GM21390 (cell line): ENCODE results near the gene PGM5.
"Not testable (repeated sequence)": the region's sequence is repeated elsewhere in the genome, so short reads cannot be mapped to it uniquely, and the experiment has no call there.

Experiments used
- ATAC-seq: cut with Tn5 transposase; IDR thresholded peaks from one replicate; pipeline ENCODE4 v1.9.1; 2021; ENCODE audit not compliant: unreplicated experiment

The PGM5 gene

GRCh38 chr9:68375789-68376188 lies 19.4 kb downstream of the PGM5 start:
- ATAC-seq, result not testable (repeated sequence)

GRCh38 chr9:68377723-68378122 lies 21.3 kb downstream of the PGM5 start:
- ATAC-seq, result peak; percentile 89

GRCh38 chr9:68383894-68384293 lies 27.5 kb downstream of the PGM5 start:
- not testable (repeated sequence) for ATAC-seq

DNA sequence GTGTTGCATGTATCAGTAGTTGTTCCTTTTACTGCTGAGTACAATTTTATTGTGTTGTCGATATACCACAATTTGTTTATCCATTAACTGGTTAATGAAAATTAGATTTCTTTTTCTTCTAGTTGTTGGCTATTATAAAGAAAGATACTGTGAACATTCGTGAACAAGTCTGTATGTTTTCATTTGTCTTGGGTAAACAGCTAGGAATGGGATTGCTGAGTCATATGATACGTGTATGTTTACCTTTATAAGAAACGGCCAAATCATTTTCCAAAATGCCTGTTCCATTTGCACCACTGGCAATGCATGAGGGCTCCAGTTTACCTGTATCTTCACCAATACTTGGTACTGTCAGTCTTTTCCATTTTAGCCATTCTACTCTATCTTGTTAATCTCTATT lies 33.1 kb downstream of the PGM5 start:
- not testable (repeated sequence) for ATAC-seq

- ATAC-seq, result not testable (repeated sequence)
Observed at GRCh38 chr9:68390737-68391136, 34.3 kb downstream of the PGM5 start.

GRCh38 chr9:68396411-68397094 lies 40.1 kb downstream of the PGM5 start:
- ATAC-seq, result not testable (repeated sequence)

- ATAC-seq, result not testable (repeated sequence)
Observed at GRCh38 chr9:68397095-68397423, 40.6 kb downstream of the PGM5 start.

- not testable (repeated sequence) for ATAC-seq
Observed at GRCh38 chr9:68397796-68398195, 41.4 kb downstream of the PGM5 start.

DNA sequence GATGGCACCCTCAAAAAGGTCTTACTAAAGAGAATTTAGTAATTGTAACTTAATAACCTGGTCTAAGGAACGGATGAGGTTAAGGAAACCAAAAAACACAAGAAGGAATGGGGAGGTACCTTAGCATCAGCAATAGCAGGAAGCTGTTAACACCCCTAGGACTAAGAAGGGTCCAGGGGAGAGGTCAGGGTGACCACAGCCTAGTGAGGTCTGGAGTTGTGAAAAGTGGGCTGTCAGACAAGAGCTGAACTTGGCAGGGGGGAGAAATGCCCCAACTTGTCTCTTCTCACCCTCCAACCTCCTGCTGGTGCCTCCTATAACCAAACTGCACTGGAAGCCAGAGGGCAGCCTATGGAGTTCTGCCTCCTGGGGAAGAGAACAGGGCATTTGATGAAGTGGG lies 41.9 kb downstream of the PGM5 start:
- ATAC-seq, result not testable (repeated sequence)

- ATAC-seq, result not testable (repeated sequence)
Observed at GRCh38 chr9:68404421-68405185, 48.2 kb downstream of the PGM5 start.

DNA sequence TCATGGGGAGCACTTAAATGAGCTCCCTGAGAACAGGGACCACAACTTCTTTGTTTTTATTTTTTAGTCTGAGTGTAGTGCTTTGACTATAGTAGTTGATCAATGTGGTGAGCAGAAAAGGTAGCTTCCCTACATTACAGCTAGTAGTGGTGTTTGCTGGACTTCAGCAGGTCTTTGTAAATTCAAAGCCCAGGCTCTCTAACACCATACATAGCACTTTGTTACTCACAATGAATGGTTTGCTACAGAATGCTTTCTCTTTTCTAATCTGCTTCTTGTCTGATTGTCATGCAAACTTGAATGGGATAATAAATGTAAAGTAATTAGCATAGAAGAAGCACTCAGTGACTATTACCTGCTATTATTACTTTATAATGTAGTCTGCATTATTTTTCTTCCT lies 55.5 kb downstream of the PGM5 start:
- ATAC-seq, result not testable (repeated sequence)

DNA sequence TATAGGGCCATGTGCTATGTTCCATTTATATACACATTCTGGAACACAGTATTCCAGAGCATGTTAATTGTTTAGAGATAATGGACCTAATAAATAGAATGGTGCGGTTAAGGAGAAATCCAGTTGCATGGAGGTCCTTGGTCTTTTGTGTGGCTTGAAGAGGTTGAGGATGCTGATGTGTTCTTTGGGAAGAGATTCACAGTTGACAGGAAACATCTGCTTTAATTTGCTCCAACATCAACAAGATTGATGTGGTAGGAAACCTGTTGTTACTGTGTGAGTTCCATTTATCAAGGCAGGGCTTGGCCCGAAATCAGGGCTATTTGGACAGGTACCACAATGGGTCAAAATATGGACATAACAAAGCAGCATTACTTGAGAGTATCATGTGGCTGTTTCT lies 56.3 kb downstream of the PGM5 start:
- not testable (repeated sequence) for ATAC-seq

DNA sequence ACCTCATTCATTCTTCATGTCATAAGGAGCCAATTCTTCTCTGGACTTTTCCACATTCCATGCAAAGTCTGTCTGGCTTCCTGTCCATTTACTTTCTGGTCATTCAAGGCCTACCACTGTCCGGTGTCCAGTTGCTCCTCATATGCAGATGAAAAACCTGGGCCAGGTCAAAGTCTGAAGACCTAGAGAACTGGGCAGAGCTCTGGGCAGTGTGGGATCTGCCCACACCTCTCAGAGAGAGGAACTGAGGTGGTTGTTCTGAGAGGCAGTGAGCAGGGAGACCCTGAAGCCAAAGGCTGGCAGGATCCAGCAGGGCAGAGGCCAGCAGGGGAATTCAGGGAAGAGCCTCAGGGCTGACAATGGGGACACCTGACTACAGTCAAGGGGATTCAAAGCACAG lies 58.7 kb downstream of the PGM5 start:
- not testable (repeated sequence) for ATAC-seq

- no peak for ATAC-seq
Observed at GRCh38 chr9:68416936-68417564, 60.6 kb downstream of the PGM5 start.

DNA sequence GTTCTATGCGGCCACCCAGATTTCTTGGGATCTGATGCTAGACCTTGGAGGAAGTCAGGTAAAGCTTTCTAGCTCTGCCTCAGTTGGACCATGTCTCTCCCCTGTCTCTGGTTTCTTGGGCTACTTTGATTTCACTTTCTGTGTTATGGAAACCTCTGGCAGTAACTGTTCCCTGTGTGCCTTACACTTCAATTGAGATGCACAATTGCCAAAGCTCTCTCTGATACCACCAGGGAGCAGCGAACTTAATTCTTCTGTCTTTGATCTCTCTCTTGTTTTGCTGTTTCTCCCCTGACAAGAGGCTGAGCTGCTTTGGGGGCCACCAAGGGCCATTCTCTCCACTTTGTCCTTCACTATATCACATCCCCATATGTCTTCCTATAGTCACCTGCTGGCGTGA lies 61.4 kb downstream of the PGM5 start:
- ATAC-seq, result no peak

DNA sequence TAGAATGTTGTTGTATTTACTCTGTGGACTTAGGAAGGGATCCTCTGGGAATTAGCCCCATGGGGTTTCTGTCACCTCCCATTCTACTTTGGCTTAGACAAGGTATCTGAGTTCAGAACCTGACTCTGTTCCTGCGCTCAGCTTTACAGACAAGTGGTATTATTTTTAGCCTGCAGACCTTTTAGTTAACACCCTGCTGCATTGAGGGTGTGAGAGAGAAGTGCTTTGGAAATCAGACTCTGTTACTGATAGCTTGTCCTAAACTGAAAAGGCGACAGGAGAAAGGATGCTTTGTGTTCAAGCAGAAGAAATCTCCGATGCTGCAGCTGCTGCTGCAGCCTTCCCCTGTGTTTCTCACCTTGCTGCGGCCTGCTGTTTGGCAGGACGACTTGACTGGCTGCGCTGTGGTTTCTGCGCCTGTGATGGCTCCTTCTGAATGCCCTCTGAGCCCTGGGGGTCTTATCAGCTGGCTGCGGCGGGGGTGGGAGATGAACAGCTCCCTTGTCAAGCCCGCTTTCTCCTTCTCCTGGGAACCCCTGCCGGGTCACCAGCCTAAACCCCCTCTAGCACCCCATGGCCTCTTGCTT lies 61.9 kb downstream of the PGM5 start:
- ATAC-seq, result no peak

DNA sequence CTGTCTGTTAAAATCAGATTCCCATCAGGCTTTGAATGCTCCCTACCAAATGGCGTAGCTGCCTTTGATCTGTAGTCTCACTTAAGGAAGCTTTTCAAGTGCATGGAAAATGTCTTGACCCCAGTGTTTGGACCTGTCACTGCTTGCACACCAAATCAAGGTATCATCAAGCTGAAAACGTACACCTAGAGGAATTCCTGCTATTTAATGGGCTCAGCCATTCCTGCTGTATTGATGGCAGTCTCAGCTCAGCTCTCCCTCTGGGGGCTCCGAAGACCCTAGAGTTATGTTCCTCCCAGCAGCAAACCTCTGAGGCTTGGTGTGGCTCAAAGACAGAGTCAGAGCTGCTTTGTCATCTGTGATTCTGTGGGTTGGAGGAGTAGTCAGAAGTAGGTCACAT lies 63.5 kb downstream of the PGM5 start:
- no peak for ATAC-seq

DNA sequence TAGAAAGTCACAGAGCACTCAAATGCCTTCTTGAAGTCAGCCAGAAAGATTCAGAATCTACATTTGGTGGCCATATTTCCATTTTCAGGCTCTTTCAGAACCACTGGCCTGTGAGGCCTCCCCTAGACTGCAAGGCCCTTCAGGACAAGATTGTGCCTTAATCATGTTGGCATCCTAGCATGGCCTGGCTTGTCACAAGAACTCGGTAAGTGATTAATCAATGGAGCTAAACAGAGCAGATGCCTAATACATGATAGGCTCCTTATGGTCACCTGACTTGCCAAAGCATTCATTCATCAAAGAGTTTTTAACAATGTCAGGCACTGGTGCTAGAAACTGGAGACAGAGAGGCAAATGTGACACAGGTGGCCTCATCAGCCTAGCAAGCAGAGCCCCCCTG lies 70.3 kb downstream of the PGM5 start:
- no peak for ATAC-seq

DNA sequence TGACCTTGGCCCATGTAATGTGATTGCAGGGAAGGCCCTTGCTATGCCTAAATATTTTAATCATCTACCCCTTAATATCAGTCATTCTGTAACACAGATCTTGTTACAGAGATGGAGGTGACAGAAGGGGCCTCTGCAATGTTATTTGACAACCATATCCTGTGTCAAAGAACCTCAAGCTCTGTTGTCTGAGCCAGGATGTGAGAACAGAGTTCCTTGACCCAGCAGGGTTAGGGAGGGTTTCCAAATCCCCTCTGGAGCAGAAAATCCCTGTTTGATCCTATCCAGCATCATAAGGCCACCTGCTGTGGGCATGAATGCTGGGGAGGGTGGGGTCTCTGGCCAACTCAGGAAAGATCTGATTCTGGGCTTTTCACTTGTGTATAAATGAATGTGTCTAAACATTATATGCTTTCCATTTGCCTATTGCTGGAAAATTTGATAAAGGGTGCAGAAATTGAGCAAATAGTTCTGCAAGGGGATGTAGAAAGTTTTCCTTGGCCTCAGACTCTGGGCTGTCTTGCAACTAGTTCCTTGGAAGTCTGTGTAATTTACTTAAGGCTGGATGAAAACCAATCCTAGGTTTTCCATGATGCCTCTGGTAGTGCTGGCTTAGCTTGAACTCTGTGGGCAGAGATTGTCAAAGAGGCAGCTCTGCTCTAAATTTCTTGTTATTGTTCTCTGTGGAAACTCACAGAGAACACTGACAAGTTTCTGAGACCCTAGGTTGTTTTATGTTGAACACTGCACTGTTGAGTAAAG lies 71.0 kb downstream of the PGM5 start:
- no peak for ATAC-seq

DNA sequence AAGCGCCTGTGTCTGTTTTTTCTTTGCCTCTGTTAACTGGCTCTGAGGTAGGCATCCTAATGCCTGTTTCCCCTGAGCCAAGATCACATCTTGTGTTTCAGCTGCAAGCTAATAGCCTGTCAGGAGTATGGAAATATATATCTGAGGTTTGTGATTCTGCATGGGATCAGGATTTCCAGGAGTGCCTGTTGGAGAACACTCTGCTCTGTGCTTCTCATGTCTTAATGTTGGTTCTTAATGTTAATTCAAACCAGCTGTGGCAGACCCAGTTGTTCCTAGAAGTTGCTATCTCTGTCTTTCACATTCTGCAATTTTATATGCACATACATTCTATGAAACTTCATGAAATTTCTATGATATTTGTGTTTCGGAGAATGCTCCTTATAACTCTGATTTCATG lies 72.1 kb downstream of the PGM5 start:
- no peak for ATAC-seq

- ATAC-seq, result no peak
Observed at GRCh38 chr9:68429631-68430030, 73.2 kb downstream of the PGM5 start.
